Endothelial cell (in vitro differentiated cells): ENCODE data around the gene CMSS1. TPM values are rescaled to one million over a fixed set of nuclear protein-coding genes. Genes with fewer than 3 reads are reported as not detected.

Experiments
- DNase-seq: peaks from one replicate; pipeline ENCODE4 v3.0.0; 2021; ENCODE audit warnings: low spot score
- H3K27ac Mint-ChIP-seq: one replicate; pipeline ENCODE4 v1.8.0; 2021; ENCODE audit warnings: mixed read lengths, inconsistent platforms; ENCODE audit not compliant: unreplicated experiment
- H3K27me3 Mint-ChIP-seq: one replicate; pipeline ENCODE4 v1.8.0; 2021; ENCODE audit warnings: mild to moderate bottlenecking, moderate library complexity, mixed read lengths, inconsistent platforms; ENCODE audit not compliant: unreplicated experiment
- H3K36me3 Mint-ChIP-seq: one replicate; pipeline ENCODE4 v1.8.0; 2021; ENCODE audit warnings: mild to moderate bottlenecking, low read depth, mixed read lengths, inconsistent platforms; ENCODE audit not compliant: unreplicated experiment
- H3K4me1 Mint-ChIP-seq: one replicate; pipeline ENCODE4 v1.8.0; 2021; ENCODE audit warnings: mild to moderate bottlenecking, mixed read lengths, inconsistent platforms; ENCODE audit not compliant: unreplicated experiment
- H3K4me3 Mint-ChIP-seq: one replicate; pipeline ENCODE4 v1.8.0; 2021; ENCODE audit warnings: mild to moderate bottlenecking, mixed read lengths, inconsistent platforms; ENCODE audit not compliant: unreplicated experiment
- H3K9me3 Mint-ChIP-seq: one replicate; pipeline ENCODE4 v1.8.0; 2021; ENCODE audit warnings: mixed read lengths, inconsistent platforms; ENCODE audit not compliant: unreplicated experiment
- total RNA-seq: library from RNA; stranded (reverse); fragmentation: NEBNext Ultra II Directional; extraction: Animal tissue kit (Norgen Biotek cat#: 25700); gene quantifications from one replicate; pipeline ENCODE4 v1.2.1, GENCODE V29; 2021; ENCODE audit not compliant: unreplicated experiment
- TF ChIP-seq, protein P1 (sequence below): fragments of 200-600 bp; sonication (generic); IDR thresholded peaks from one replicate; pipeline ENCODE4 v1.5.0; 2021; ENCODE audit warnings: antibody characterized with exemption; ENCODE audit not compliant: unreplicated experiment

Gene CMSS1
- total RNA-seq, 1 donor from 2014 or later = 25.8 TPM

DNA sequence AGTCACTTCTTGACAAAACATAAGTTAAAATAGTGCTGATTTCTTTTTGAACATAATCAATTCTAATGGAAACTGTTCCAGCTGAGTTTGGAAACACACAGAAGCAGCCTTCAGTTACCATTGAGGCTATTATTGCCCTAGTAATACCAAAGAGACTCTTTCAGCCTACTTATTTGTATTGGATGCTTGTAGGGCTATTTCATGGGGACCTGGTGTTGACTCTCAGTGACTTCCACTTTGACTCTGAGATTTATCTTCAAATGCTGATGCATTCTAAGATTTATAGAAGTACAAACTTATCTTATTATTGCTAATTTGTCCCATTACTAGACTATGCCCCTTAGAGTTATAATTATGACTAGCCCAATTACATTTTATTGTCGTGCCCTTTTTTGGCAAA is 67.4 kb downstream of the CMSS1 start:
- TF ChIP-seq, protein P1, sequence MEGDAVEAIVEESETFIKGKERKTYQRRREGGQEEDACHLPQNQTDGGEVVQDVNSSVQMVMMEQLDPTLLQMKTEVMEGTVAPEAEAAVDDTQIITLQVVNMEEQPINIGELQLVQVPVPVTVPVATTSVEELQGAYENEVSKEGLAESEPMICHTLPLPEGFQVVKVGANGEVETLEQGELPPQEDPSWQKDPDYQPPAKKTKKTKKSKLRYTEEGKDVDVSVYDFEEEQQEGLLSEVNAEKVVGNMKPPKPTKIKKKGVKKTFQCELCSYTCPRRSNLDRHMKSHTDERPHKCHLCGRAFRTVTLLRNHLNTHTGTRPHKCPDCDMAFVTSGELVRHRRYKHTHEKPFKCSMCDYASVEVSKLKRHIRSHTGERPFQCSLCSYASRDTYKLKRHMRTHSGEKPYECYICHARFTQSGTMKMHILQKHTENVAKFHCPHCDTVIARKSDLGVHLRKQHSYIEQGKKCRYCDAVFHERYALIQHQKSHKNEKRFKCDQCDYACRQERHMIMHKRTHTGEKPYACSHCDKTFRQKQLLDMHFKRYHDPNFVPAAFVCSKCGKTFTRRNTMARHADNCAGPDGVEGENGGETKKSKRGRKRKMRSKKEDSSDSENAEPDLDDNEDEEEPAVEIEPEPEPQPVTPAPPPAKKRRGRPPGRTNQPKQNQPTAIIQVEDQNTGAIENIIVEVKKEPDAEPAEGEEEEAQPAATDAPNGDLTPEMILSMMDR = no peak
- H3K27ac Mint-ChIP-seq = peak overlapping the region; percentile 83
- H3K4me1 Mint-ChIP-seq = peaks cover 50% of the 10 kb centered on the region
- no peak overlapping the region for H3K4me3 Mint-ChIP-seq
- H3K27me3 Mint-ChIP-seq = no peaks in the 10 kb centered on the region
- no peaks in the 10 kb centered on the region for H3K36me3 Mint-ChIP-seq
- no peaks in the 10 kb centered on the region for H3K9me3 Mint-ChIP-seq
- DNase-seq = no peak

DNA sequence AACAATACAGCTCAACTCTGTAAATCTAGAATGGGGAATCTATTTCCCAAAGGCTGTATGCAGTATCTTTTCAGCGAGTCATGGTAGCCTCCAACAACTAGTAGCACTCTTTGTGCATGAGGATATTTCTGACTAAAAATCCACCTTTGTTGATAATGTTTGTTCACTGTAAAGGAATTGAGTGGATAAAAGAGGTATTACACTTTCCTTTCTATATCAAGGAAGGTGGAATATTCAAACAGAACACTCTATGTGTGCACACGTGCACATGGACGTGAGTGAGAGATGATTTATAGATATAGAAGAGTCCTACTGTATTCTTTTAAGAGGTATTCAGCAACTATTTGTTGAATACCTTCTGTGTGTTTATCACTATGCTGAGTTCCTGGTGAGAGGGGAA is 68.2 kb downstream of the CMSS1 start:
- no peaks in the 10 kb centered on the region for H3K27me3 Mint-ChIP-seq
- DNase-seq = no peak
- H3K4me1 Mint-ChIP-seq = peaks cover 47% of the 10 kb centered on the region
- H3K4me3 Mint-ChIP-seq = no peak overlapping the region
- no peaks in the 10 kb centered on the region for H3K36me3 Mint-ChIP-seq
- no peaks in the 10 kb centered on the region for H3K9me3 Mint-ChIP-seq
- TF ChIP-seq, protein P1 = no peak
- peak overlapping the region; percentile 15 for H3K27ac Mint-ChIP-seq

DNA sequence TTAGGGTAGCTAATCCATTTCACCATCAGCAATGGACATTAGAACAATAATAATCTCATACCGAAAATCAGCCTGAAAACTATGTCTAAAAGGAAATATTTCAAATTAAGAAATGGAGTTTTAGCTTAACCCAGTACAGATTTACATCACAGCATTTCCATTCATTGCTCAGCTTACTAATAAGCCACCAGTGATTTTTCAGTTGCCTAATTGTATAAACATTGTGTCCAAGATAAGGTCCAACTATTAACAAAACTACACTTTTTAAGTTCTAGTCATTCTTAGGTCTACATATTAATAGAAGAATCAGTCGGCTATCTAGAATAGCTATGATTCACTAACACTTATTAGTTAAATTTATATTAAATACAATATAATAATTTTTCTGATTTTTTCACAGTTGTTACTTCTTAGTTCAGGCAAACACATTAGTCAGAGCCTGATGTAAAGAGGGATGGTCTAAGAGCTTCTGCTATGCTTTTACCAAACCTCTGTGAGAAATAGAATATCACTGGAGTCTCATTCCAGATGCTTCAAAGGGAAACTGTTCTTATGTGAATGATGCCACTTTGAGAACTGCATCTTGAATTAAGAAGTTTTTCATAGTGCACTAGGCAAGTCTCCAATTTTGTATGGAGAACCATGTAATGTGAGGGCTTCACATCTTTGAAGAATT is 74.1 kb downstream of the CMSS1 start:
- no peaks in the 10 kb centered on the region for H3K27me3 Mint-ChIP-seq
- H3K27ac Mint-ChIP-seq = no peak overlapping the region
- no peak overlapping the region for H3K4me3 Mint-ChIP-seq
- no peaks in the 10 kb centered on the region for H3K36me3 Mint-ChIP-seq
- no peak for DNase-seq
- peaks cover 12% of the 10 kb centered on the region for H3K4me1 Mint-ChIP-seq
- TF ChIP-seq, protein P1 = no peak
- no peaks in the 10 kb centered on the region for H3K9me3 Mint-ChIP-seq

GRCh38 chr3:99892332-99892731 is 74.7 kb downstream of the CMSS1 start:
- no peak for DNase-seq
- no peak overlapping the region for H3K4me3 Mint-ChIP-seq
- no peaks in the 10 kb centered on the region for H3K36me3 Mint-ChIP-seq
- no peaks in the 10 kb centered on the region for H3K27me3 Mint-ChIP-seq
- peaks cover 12% of the 10 kb centered on the region for H3K4me1 Mint-ChIP-seq
- TF ChIP-seq, protein P1 = no peak
- no peaks in the 10 kb centered on the region for H3K9me3 Mint-ChIP-seq
- H3K27ac Mint-ChIP-seq = no peak overlapping the region

DNA sequence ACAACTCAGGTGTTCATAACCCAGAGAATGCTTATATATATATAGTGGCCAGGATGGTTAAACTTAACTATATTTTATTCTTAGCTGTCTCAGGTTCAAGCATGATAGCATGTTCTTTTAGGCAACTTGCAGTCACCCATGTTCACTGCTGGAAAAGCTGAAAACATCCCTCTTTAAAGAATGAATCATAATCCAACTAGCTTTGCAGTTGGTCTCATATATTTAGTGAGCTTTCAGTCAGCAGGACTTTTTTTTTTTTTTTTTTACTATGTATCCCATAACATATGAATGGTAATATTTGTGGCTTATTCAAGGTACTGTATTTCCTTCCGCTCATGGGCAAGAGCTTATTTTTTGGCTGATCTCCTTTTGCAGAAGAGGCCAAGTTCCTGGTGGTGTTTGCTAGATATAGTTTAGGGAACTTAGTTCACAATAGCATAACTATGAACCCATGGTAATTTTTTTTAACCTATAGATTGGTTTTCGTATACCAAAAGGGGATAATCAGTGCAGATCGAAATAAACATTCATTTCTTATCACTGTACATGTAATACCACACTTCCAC is 77.6 kb downstream of the CMSS1 start:
- no peak overlapping the region for H3K27ac Mint-ChIP-seq
- peaks cover 12% of the 10 kb centered on the region for H3K4me1 Mint-ChIP-seq
- no peaks in the 10 kb centered on the region for H3K9me3 Mint-ChIP-seq
- no peak overlapping the region for H3K4me3 Mint-ChIP-seq
- no peaks in the 10 kb centered on the region for H3K36me3 Mint-ChIP-seq
- no peaks in the 10 kb centered on the region for H3K27me3 Mint-ChIP-seq
- TF ChIP-seq, protein P1 = no peak
- DNase-seq = no peak
